ENCODE data around the gene PFKP. TPM values are rescaled to one million over a fixed set of nuclear protein-coding genes. Genes with fewer than 3 reads are reported as not detected.

The PFKP gene
- total RNA-seq, 2 donors from 2014 or later = 58.0 to 82.3 TPM

- TF ChIP-seq CTCF (conservative IDR thresholded peaks at IDR 0.05) = no peak
- no peaks in the 10 kb centered on the region for H3K9me3 Mint-ChIP-seq
- DNase-seq = no peak
- Histone ChIP-seq H3K4me1 (ENCODE audit: control insufficient read depth, insufficient read depth, low read length) (peaks cover 17% of the 10 kb centered on the region), H3K27ac (ENCODE audit: low read depth, low read length) (no peak overlapping the region), H3K9ac (ENCODE audit: extremely low read depth, low read length, poor library complexity, severe bottlenecking) (no peak overlapping the region), H3K27me3 (ENCODE audit: control insufficient read depth, insufficient read depth, low read length, poor library complexity, severe bottlenecking) (no peaks in the 10 kb centered on the region), H3K36me3 (ENCODE audit: control insufficient read depth, insufficient read depth, low read length) (peaks cover 6% of the 10 kb centered on the region), H3K9me3 (ENCODE audit: control insufficient read depth, low read length) (no peaks in the 10 kb centered on the region), H3K4me3 (ENCODE audit: low read length) (no peak overlapping the region)
- peaks cover 41% of the 10 kb centered on the region for H3K4me1 Mint-ChIP-seq
- no peaks in the 10 kb centered on the region for H3K27me3 Mint-ChIP-seq (ENCODE audit: insufficient read depth)
- no peak overlapping the region for H3K4me3 Mint-ChIP-seq
- 88 to 97% methylated on average over 4 to 9 of the region's 9 CpGs for WGBS, 2 experiments (ENCODE audit: insufficient coverage in 1 of 2, insufficient read length in 1 of 2)
- no peak overlapping the region for H3K27ac Mint-ChIP-seq
- H3K36me3 Mint-ChIP-seq (ENCODE audit: low read depth) = peaks cover 32% of the 10 kb centered on the region
Observed at GRCh38 chr10:3097160-3097559, 29.8 kb downstream of the PFKP start.

GRCh38 chr10:3098689-3099088 lies 31.3 kb downstream of the PFKP start:
- Mint-ChIP-seq H3K9me3 (no peaks in the 10 kb centered on the region), H3K4me3 (no peak overlapping the region), H3K27ac (no peak overlapping the region), H3K4me1 (peaks cover 34% of the 10 kb centered on the region), H3K27me3 (ENCODE audit: insufficient read depth) (no peaks in the 10 kb centered on the region), H3K36me3 (ENCODE audit: low read depth) (peaks cover 39% of the 10 kb centered on the region)
- no peaks in the 10 kb centered on the region for H3K9me3 ChIP-seq (ENCODE audit: control insufficient read depth, low read length)
- H3K27ac ChIP-seq (ENCODE audit: low read depth, low read length) = no peak overlapping the region
- H3K4me3 ChIP-seq (ENCODE audit: low read length) = no peak overlapping the region
- DNase-seq = no peak
- no peak for TF ChIP-seq CTCF (conservative IDR thresholded peaks at IDR 0.05)
- peaks cover 14% of the 10 kb centered on the region for H3K4me1 ChIP-seq (ENCODE audit: control insufficient read depth, insufficient read depth, low read length)
- WGBS, 2 experiments (ENCODE audit: insufficient coverage in 1 of 2, insufficient read length in 1 of 2) = 85 to 90% methylated on average over 11 of the region's 11 CpGs
- H3K9ac ChIP-seq (ENCODE audit: extremely low read depth, low read length, poor library complexity, severe bottlenecking) = no peak overlapping the region
- H3K36me3 ChIP-seq (ENCODE audit: control insufficient read depth, insufficient read depth, low read length) = peaks cover 6% of the 10 kb centered on the region
- H3K27me3 ChIP-seq (ENCODE audit: control insufficient read depth, insufficient read depth, low read length, poor library complexity, severe bottlenecking) = no peaks in the 10 kb centered on the region

GRCh38 chr10:3099291-3100092 lies 32.1 kb downstream of the PFKP start:
- Histone ChIP-seq H3K36me3 (ENCODE audit: control insufficient read depth, insufficient read depth, low read length) (peaks cover 12% of the 10 kb centered on the region), H3K9ac (ENCODE audit: extremely low read depth, low read length, poor library complexity, severe bottlenecking) (no peak overlapping the region), H3K9me3 (ENCODE audit: control insufficient read depth, low read length) (no peaks in the 10 kb centered on the region), H3K4me1 (ENCODE audit: control insufficient read depth, insufficient read depth, low read length) (peaks cover 12% of the 10 kb centered on the region), H3K27ac (ENCODE audit: low read depth, low read length) (no peak overlapping the region), H3K4me3 (ENCODE audit: low read length) (no peak overlapping the region), H3K27me3 (ENCODE audit: control insufficient read depth, insufficient read depth, low read length, poor library complexity, severe bottlenecking) (no peaks in the 10 kb centered on the region)
- Mint-ChIP-seq H3K27me3 (ENCODE audit: insufficient read depth) (no peaks in the 10 kb centered on the region), H3K27ac (no peak overlapping the region), H3K4me3 (no peak overlapping the region), H3K9me3 (no peaks in the 10 kb centered on the region), H3K36me3 (ENCODE audit: low read depth) (peaks cover 43% of the 10 kb centered on the region), H3K4me1 (peaks cover 26% of the 10 kb centered on the region)
- DNase-seq = no peak
- no peak for TF ChIP-seq CTCF (conservative IDR thresholded peaks at IDR 0.05)
- WGBS, 2 experiments (ENCODE audit: insufficient coverage in 1 of 2, insufficient read length in 1 of 2) = 94 to 95% methylated on average over 16 to 22 of the region's 22 CpGs
